ENCODE data around the gene HOXD9.

GRCh38 chr2:176107731-176108181, 14.8 kb upstream of the HOXD9 start:
- TF ChIP-seq CTCF (IDR thresholded peaks at IDR 0.05) (no peak), EZH2 (IDR thresholded peaks at IDR 0.05) (peak; percentile 74), EZH2phosphoT487 (IDR thresholded peaks at IDR 0.05) (no peak)

All from neural progenitor cell (in vitro differentiated cells).